Uterine smooth muscle cell (primary cell): ENCODE measurements around the gene EOLA2. TPM values are rescaled to one million over a fixed set of nuclear protein-coding genes. Genes with fewer than 3 reads are reported as not detected.

Experiments used
- total RNA-seq: library from RNA; depleted of rRNA; stranded (reverse); fragments of >200 nt; gene quantifications from 2 replicates; pipeline ENCODE4 v1.2.3, GENCODE V29; 2014

Gene EOLA2
- 17.5 and 21.7 TPM in 2 replicates for total RNA-seq

DNA sequence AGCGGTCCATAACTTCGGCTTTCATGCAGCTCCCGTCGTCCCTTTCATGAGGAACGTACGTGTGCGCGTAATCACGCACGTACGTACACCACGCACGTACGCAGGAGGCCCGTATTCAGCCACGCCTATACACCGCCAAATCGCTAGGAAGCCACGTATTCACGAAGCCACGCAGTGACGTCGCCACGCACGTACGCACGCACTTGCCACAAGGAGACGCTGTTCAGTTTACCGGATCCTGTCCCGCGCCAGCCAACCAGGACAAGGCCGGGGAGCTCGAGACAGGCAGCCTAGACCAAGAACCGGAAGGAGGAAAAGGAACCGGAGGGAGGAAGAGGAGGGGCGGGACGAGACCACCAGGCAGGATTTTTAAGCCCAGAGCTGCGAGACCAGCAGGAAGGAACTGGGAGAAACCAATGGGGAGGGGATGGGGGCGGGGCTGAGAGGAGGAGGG is at the start of gene EOLA2:
EOLA2 (minus strand) TSS at position 65 of the 454 bp plus-strand sequence. CDS start 4,617 bp downstream, outside the sequence.

DNA sequence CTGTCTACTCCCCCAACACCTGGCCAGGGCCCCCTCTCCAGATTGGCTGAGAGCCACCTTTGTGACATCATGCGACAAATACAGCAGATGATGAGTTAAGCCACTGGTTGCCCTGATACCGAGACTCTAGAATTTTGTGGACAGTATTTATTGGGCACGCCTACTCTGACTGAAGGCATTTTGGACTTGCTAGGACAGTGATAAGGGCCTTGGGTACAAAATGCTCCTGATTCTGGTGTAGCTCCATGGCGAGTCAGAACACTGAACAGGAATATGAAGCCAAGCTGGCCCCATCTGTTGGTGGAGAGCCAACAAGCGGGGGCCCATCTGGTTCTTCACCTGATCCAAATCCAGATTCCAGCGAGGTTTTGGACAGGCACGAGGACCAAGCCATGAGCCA is 8.9 kb downstream of the EOLA2 start, which contains the start of gene HSFX4:
HSFX4 (plus strand) TSS at position 174 of the 400 bp plus-strand sequence; CDS start at position 246, 72 bp downstream.

Other genes with a start within 250 kb of the EOLA2 start
- not detected in 2 replicates for gene MAGEA11, start 226.4 kb downstream of the EOLA2 start, total RNA-seq
- 1.00 TPM in 2 replicates for gene HSFX1, start 164.4 kb downstream of the EOLA2 start, total RNA-seq
- gene MAGEA9, start 156.6 kb downstream of the EOLA2 start, total RNA-seq: not detected in 2 replicates
- not detected in 2 replicates for gene MAGEA8, start 57.3 kb downstream of the EOLA2 start, total RNA-seq
- not detected in 2 replicates for gene HSFX4, start 8.9 kb downstream of the EOLA2 start, total RNA-seq